ENCODE measurements around the gene SLU7.
"Not testable (repeated sequence)": the region's sequence is repeated elsewhere in the genome, so short reads cannot be mapped to it uniquely, and the experiment has no call there.

SLU7 gene

GRCh38 chr5:160450164-160450932 is 31.5 kb upstream of the SLU7 start:
- DNase-seq, result no peak

DNA sequence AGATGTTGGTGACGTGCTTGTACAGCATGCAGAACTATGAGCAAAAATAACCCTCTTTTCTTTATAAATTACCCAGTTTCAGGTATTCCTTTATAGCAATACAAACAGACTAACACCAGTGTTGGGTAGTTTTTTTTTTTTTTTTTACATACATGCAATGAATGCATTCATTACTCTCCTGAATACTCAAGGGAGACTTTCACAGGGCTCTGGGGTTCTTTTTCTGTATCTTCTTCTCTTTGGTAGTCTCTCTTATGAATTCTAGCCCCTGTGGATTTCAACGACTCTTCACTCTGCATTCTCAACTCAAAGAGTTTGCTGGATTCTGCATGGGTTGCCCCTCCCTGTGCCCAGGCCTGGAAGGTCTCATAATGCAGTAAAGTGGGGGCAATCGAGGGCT is 30.6 kb upstream of the SLU7 start:
- no peak for DNase-seq

DNA sequence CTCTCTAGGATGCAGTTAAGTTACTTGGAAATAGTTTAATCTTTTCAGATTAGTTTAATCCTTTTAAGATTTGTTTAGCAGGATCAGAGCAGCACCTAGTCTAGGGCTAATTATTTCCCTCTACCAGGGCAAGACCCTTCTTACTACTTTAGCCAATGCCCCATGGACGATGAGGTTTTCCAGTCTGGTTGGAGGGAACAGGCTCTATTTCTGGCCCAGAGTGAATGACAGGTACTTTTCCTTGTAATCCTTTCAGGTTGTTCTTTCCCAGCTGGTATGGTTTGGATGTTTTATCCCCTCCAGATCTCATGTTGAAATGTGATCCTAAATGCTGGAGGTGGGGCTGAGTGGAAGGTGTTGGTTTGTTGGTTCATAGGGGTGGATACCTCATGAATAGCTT is 30.0 kb upstream of the SLU7 start:
- no peak for DNase-seq

DNA sequence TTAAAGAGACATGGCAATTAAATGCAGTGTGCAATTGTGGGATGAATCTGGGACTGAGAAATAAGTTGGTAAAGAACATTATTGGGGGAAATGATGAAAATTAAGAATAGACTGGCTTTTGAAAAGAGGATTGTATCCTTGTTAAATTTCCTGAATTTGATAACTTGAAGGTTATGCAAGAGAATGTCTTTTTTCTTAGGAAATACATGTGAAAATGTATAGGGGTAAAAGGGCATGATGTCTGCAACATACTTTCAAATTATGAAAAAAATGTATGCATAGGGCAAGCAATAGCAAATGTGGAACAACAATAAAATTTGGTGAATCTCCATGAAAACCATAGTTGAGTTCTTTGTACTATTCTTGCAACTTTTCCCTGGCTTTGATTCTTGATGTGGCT is 26.9 kb upstream of the SLU7 start:
- no peak for DNase-seq

DNA sequence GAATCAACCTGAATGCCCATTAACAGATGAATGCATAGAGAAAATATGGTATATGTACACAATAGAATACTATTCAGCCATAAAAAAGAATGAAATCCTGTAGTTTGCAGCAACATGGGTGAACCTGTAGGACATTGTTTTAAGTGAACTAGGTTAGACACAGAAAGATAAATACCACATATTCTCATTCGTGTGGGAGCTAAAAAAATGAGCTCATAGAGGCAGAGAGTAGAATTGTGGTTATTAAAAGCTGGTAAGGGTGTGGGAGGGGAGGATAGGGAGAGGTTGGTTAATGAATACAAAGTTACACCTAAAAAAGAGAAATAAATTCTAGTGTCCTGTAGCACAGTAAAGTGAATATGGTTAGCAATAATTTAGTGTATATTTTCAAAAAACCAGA is 26.3 kb upstream of the SLU7 start:
- no peak for DNase-seq

- no peak for DNase-seq
These were observed 25.5 kb upstream of the SLU7 start for GRCh38 chr5:160444407-160444806.

DNA sequence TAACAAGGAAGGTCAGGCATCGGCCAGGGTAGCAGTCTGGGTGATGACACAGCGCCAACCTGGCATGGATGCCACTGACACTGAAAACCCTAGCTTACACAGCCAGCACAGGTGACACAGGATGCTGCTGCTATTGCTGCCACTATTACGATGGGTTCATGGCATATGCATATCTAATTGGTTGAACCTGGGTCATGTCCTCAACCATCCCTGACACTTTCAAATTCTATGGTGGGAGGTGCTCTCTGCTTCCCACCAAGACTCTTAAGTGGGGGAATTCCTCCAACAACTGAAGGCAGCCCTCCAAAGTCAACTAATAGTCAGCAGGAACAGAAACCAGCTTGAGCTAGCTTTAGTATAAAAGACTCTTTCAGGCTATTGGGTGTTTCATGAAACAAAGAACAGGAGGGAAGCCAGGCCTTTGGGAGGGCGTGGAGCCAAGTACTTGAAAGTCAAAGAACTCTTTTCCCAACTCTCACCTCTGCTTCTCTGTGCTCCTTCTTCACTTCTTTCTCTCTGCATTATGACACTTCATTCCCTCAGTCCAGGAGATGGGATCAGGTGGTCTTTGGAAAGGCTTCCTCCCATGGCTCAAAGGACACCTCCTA is 24.0 kb upstream of the SLU7 start:
- DNase-seq, result no peak

GRCh38 chr5:160441311-160441781 is 22.5 kb upstream of the SLU7 start:
- no peak for DNase-seq

- DNase-seq, result peak; percentile 94
These were observed 20.3 kb upstream of the SLU7 start for GRCh38 chr5:160439205-160439600.

DNA sequence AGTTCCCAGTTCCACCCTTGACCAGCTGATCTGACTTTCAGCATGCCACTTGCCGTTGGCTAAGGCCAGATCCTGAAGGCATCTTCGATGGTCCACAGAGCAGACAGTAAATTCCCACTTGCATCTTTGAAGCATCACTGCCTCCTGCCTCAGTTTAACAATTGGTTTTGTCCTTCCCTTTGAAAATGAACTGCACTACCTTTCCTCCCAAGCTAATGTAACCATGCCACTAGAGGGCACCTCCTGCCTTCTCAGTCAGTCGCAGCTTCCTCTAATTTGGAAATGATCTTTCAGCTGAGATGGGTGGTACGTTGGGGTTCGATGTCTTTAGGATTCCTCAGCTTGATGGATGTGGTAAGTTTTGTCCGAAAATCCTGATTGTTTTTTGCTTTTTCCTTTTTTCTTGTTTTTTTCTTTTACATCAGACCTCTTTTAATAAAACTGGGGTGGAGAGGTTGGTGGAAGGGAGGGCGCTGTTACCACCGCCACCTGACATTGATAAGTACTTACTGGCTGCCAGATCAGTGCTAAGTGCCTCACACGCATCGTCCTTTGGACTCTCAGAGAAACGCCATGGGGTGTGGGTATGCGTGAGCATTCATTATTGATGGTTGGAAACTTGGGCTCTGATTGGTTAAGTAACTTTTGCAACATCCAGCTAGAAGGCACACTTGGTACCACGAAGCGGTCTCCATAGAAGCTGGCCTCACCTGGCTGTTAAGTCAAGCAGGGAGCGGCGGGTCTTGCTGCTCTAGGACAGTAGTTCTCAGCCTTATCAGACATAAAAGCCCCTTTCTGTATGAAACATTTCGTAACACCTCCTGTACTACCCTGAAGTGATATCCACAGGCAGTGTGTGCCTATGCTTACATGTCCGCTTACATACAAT is 19.7 kb upstream of the SLU7 start:
- DNase-seq, result peak; percentile 80

DNA sequence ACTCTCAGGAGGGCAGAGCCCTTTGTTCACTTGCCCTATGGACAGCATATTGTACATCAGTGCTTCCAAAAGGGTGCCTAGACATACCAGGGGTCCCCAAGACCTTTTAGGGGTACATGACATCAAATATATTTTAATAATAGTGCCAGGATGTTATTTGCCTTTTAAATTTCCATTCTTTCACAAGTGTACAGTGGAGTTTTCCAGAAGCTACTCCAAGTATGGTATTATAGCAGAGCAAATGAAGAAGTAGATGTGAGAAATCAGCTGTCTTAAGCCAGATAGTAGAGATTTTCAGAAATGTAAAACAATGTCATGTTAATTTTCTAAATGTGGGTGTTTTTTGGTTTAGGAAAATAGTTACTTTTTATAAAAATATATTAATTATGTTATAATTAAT is 18.4 kb upstream of the SLU7 start:
- no peak for DNase-seq

- DNase-seq, result not testable (repeated sequence)
These were observed 17.8 kb upstream of the SLU7 start for GRCh38 chr5:160436661-160437060.

DNA sequence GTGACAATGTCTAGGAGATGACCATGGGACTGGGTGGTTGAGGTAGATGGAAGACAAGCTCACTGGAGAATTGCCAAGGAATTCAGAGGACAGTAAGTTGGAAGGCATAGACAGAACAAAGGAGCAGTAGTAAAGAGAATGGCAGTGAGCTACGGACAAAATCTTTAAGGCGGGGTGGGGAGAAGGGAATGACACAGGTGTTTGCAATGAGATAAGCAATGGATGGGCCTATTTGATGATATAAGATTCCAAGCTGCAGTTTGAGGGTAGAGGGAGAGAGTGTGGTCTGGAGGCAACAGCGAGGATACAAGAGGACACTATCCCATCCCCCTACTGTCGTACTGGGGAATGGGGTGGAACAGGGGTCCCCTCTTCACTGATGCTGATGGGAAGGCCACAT is 17.1 kb upstream of the SLU7 start:
- DNase-seq, result no peak

DNA sequence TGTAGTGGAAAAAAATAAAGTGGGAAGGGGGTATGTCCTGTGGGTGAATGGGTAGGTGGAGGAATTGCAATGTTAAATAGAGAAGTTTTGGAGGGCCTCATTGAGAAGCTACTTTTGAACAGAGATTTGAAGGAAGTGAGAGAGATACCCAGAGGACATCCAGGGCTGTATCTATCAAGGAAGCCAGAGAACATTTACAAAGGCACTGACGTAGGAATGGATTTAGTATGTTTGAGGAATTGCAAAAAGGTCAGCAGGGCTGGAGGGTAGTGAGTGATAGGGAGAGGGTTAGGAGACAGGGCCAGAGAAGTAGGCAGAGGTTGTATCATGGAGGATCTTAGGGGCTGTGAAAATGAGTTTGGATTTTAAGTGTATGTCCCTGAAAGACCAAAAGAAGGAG is 16.7 kb upstream of the SLU7 start:
- DNase-seq, result no peak

- DNase-seq, result peak; percentile 84
These were observed 15.2 kb upstream of the SLU7 start for GRCh38 chr5:160434022-160434531.

DNA sequence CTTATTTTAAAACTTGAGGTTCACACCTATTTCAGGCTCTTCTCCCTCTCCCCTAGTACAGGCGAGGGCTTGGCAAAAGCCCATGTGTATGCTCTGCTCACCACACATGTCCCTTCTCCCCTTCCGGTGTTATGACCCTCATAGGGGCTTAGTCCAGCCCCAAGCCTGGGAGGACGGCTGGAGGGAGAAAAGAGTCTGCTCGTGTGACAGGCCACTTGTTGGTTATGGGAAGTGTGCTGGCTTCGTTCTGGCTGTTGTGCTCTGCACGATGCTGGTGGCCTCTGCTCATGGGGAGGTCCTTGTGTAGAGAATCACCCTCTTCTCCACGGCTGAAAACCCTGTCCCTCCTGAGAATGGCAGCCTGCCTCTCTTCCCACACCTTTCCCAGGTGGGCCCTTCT is 13.9 kb upstream of the SLU7 start:
- DNase-seq, result no peak

GRCh38 chr5:160432196-160432595 is 13.3 kb upstream of the SLU7 start:
- no peak for DNase-seq

DNA sequence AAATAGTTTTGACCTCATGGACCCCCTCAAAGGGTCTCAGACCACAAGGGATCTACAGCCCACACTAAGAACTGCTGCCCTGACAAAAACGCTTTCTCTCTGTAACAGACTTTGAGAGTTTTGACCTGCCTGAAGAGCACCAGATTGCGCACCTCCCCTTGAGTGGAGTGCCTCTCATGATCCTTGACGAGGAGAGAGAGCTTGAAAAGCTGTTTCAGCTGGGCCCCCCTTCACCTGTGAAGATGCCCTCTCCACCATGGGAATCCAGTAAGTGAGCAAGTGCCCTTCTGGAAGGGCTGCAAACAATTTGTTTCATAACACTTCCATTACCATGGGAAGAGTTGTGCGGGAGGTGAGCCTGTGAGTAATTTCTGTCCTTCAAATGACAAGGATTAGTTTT is 8.7 kb upstream of the SLU7 start:
- no peak for DNase-seq

DNA sequence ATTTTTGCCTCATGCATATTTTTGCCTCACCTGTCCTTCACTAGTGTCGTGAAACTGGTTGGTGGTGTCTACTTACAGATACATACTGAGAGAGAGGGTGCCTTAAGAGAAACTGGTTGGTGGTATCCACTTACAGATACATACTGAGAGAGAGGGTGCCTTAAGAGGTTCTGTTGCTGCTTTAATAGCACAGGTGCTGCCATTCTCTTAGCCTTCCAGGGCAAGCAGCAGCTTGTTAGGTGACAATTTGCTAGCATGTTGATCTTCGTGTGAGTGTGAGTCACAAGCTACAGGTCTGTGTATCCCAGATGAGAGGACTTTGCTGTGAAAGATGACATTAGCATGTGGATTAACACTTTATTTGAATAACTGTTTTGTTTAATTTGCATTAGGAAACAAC is 4.2 kb upstream of the SLU7 start:
- no peak for DNase-seq

GRCh38 chr5:160421625-160422258 is 2.9 kb upstream of the SLU7 start, which contains the start of gene PTTG1:
Gene PTTG1, plus strand, starts transcription at chr5:160421855. Its CDS starts 458 bp downstream, at chr5:160422313.
- DNase-seq, result peak; percentile 99

- DNase-seq, result no peak
These were observed 1.4 kb upstream of the SLU7 start for GRCh38 chr5:160420331-160420610.

GRCh38 chr5:160419458-160420330 is 813 bp upstream of the SLU7 start:
- DNase-seq, result no peak

All from eye (tissue), 1 donor.